ENCODE measurements around the gene SLC2A8.

Gene SLC2A8

GRCh38 chr9:127444921-127445850, 48.2 kb downstream of the SLC2A8 start:
- peak; percentile 40 for DNase-seq (ENCODE audit: low read depth)
- TF ChIP-seq MYC (IDR thresholded peaks at IDR 0.05; ENCODE audit: low read depth, low read length), result no peak
- TF ChIP-seq, protein P1, sequence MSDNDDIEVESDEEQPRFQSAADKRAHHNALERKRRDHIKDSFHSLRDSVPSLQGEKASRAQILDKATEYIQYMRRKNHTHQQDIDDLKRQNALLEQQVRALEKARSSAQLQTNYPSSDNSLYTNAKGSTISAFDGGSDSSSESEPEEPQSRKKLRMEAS (IDR thresholded peaks at IDR 0.05; ENCODE audit: low read depth, low read length), result no peak
- no peak for TF ChIP-seq CTCF (IDR thresholded peaks at IDR 0.05; ENCODE audit: low read depth, low read length)
- TF ChIP-seq POLR2A (IDR thresholded peaks at IDR 0.05; ENCODE audit: extremely low read depth, insufficient read length), result no peak

DNA sequence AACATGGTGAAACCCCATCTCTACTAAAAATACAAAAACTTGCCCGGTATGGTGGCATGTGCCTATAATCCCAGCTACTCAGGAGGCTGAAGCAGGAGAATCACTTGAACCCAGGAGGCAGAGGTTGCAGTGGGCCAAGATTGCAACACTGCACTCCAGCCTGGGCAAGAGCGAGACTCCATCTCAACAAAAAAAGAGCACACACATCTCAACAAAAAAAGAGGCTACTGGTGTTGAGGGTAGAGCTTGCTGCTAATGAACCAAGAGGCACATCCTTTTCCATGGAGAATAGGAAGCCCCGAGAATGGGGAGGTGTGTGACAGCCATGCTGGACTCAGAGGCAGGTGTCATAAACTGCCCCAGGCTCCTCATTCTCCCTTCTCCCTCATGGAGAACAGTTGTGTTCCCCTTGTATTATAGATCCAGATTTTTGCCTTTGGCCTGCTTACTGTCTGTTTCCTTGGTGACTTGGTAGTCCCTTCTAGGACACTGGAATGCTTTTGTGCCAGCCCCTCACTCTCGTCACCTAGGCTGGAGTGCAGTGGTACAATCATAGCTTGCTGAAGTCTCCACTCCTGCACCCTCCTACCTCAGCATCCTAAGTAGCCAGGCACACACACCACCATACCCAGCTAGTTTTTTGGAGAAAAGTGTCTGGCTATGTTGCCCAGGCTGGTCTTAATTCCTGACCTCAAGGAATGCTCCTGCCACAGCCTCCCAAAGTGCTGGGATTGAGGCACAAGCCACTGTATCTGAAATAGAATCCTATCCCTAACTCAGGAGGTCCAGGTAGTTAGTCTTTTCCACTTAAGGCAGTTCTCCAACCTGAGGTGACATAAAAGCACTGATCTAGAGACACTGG, 49.1 kb downstream of the SLC2A8 start:
- DNase-seq (ENCODE audit: low read depth), result peak; percentile 56
- TF ChIP-seq MYC (IDR thresholded peaks at IDR 0.05; ENCODE audit: low read depth, low read length) (no peak), POLR2A (IDR thresholded peaks at IDR 0.05; ENCODE audit: extremely low read depth, insufficient read length) (no peak), CTCF (IDR thresholded peaks at IDR 0.05; ENCODE audit: low read depth, low read length) (no peak)
- TF ChIP-seq, protein P1 (IDR thresholded peaks at IDR 0.05; ENCODE audit: low read depth, low read length), result no peak
- H3K4me3 ChIP-seq (ENCODE audit: low read depth, low read length), result no peak overlapping the region

More at GRCh38 chr9:127444921-127445850, 48.2 kb downstream of the SLC2A8 start:
- no peak overlapping the region for H3K4me3 ChIP-seq (ENCODE audit: low read depth, low read length)

- no peak for TF ChIP-seq MYC (IDR thresholded peaks at IDR 0.05; ENCODE audit: low read depth, low read length)
- TF ChIP-seq CTCF (IDR thresholded peaks at IDR 0.05; ENCODE audit: low read depth, low read length), result no peak
Observed at GRCh38 chr9:127446713-127447415, 49.9 kb downstream of the SLC2A8 start.

DNA sequence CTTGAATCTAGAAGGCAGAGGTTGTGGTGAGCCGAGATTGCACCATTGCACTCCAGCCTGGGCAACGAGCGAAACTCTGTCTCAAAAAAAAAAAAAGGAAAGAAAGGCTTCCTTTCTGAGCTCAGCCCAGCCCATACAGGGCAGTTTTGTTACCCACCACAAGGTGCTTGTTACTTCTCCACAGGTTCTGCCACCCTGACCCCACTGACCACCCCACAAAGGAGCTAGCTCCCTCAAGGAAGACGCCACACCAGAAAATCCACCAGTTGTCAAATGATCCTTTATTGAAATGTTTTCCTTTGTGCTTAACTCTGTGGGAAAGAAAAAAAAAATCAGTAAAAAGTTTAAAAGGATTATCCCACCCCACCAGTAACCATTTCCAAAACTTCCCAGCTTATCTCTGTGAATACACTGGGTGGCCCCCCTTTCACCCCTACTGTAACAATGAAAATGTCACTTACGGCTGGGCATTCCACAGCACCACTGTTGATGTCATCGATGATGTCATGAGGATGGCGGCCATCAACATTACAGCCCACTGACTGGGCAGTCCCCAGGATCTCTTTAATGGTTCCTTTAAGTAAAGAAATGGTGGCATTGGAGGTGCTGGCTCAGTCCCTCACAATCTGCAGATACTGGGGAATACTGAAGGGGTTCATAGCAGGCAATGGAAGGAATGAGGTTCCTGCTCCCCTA, 50.6 kb downstream of the SLC2A8 start:
- H3K4me3 ChIP-seq (ENCODE audit: low read depth, low read length), result peak overlapping the region; percentile 100
- peak; percentile 38 for DNase-seq (ENCODE audit: low read depth)
- TF ChIP-seq MYC (IDR thresholded peaks at IDR 0.05; ENCODE audit: low read depth, low read length) (no peak), CTCF (IDR thresholded peaks at IDR 0.05; ENCODE audit: low read depth, low read length) (no peak), POLR2A (IDR thresholded peaks at IDR 0.05; ENCODE audit: extremely low read depth, insufficient read length) (no peak)
- TF ChIP-seq, protein P1 (IDR thresholded peaks at IDR 0.05; ENCODE audit: low read depth, low read length), result no peak

More at GRCh38 chr9:127446713-127447415, 49.9 kb downstream of the SLC2A8 start:
- DNase-seq (ENCODE audit: low read depth), result peak; percentile 46
- no peak overlapping the region for H3K4me3 ChIP-seq (ENCODE audit: low read depth, low read length)
